ENCODE results near the gene CDR2L. TPM values are rescaled to one million over a fixed set of nuclear protein-coding genes. Genes with fewer than 3 reads are reported as not detected.

The CDR2L gene
- polyA plus RNA-seq, 3 donors = 0.05 TPM; not detected in 2

GRCh38 chr17:75003957-75004355 lies 16.5 kb downstream of the CDR2L start:
- no peak overlapping the region for H3K4me3 Mint-ChIP-seq

DNA sequence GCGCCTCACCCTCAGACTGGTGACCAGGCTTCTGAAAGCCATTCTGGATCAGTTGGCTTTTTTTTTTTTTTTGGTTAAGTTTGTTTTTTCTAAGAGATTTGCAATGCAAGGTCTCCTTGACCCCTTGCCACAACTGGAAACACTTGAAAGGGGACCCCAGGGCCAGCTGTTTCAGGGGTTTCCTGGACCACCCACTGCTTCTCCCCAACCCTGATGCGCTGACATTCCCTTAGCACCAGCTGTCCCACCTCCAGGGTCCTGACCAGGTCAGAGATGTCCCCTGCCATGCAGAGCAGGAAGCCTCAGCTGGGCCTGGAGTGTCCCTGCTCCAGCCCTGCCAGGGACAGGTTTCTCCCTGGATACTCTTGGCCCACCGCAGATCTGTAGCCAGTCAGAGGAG lies 16.9 kb downstream of the CDR2L start:
- Histone ChIP-seq H3K36me3 (replicated peaks in 1 of 2; ENCODE audit: control insufficient read depth in 1 of 2, insufficient read depth in 2 of 2, low read length in 2 of 2) (no peaks in the 10 kb centered on the region), H2AFZ (ENCODE audit: insufficient read depth, low read depth, low read length, poor library complexity, severe bottlenecking) (no peak overlapping the region), H3K27ac (ENCODE audit: low read depth in 1 of 2, low read length in 2 of 2) (no peak overlapping the region), H3K9ac (ENCODE audit: insufficient read depth, low read length, poor library complexity, severe bottlenecking) (no peak overlapping the region), H3K27me3 (ENCODE audit: control insufficient read depth in 2 of 2, insufficient read depth in 2 of 2, low read length in 2 of 2) (no peaks in the 10 kb centered on the region), H4K20me1 (ENCODE audit: insufficient read depth, low read length) (no peaks in the 10 kb centered on the region), H3K9me3 (replicated peaks in 1 of 2; ENCODE audit: control insufficient read depth in 1 of 2, insufficient read depth in 1 of 2, low read length in 2 of 2) (no peaks in the 10 kb centered on the region), H3K4me2 (replicated peaks; ENCODE audit: extremely low read depth, low read length, poor library complexity, severe bottlenecking) (no peak overlapping the region), H3K4me3 (replicated peaks in 1 of 3; ENCODE audit: low read depth in 2 of 3, low read length in 3 of 3) (no peak overlapping the region), H3K4me1 (ENCODE audit: control insufficient read depth in 1 of 2, insufficient read depth in 2 of 2, low read length in 2 of 2) (no peaks in the 10 kb centered on the region), H3K79me2 (ENCODE audit: insufficient read depth, low read length) (no peaks in the 10 kb centered on the region)
- Mint-ChIP-seq H3K27me3 (ENCODE audit: low read depth in 3 of 3) (peaks cover 4 to 6% (median 4%) of the 10 kb centered on the region in 3 donors), H3K4me3 (no peak overlapping the region), H3K36me3 (no peaks in the 10 kb centered on the region), H3K27ac (no peak overlapping the region), H3K9me3 (no peaks in the 10 kb centered on the region), H3K4me1 (peaks cover 5% of the 10 kb centered on the region)
- TF ChIP-seq, protein P1, sequence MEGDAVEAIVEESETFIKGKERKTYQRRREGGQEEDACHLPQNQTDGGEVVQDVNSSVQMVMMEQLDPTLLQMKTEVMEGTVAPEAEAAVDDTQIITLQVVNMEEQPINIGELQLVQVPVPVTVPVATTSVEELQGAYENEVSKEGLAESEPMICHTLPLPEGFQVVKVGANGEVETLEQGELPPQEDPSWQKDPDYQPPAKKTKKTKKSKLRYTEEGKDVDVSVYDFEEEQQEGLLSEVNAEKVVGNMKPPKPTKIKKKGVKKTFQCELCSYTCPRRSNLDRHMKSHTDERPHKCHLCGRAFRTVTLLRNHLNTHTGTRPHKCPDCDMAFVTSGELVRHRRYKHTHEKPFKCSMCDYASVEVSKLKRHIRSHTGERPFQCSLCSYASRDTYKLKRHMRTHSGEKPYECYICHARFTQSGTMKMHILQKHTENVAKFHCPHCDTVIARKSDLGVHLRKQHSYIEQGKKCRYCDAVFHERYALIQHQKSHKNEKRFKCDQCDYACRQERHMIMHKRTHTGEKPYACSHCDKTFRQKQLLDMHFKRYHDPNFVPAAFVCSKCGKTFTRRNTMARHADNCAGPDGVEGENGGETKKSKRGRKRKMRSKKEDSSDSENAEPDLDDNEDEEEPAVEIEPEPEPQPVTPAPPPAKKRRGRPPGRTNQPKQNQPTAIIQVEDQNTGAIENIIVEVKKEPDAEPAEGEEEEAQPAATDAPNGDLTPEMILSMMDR (IDR thresholded peaks at IDR 0.05) = no peak
- no peak for DNase-seq
- WGBS (ENCODE audit: insufficient coverage) = 100% methylated on average over 2 of the region's 3 CpGs
- intact Hi-C loops (cut with micrococcal nuclease) = loop anchor here in 1 of 2 donors (5.0 kb wide), 1 partner anchor 42 kb away; no protein-coding TSS in a partner anchor

More at GRCh38 chr17:75003957-75004355, 16.5 kb downstream of the CDR2L start:
- H3K27me3 ChIP-seq (ENCODE audit: control insufficient read depth in 2 of 2, insufficient read depth in 2 of 2, low read length in 2 of 2) = no peaks in the 10 kb centered on the region
- H3K79me2 ChIP-seq (ENCODE audit: insufficient read depth, low read length) = no peaks in the 10 kb centered on the region
- no peaks in the 10 kb centered on the region for H4K20me1 ChIP-seq (ENCODE audit: insufficient read depth, low read length)
- intact Hi-C loops (cut with micrococcal nuclease) = loop anchor here in 1 of 2 donors (5.0 kb wide), 1 partner anchor 42 kb away; no protein-coding TSS in a partner anchor
- no peak overlapping the region for H3K27ac ChIP-seq (ENCODE audit: low read depth in 1 of 2, low read length in 2 of 2)
- Mint-ChIP-seq H3K36me3 (no peaks in the 10 kb centered on the region), H3K27ac (no peak overlapping the region), H3K4me1 (peaks cover 8% of the 10 kb centered on the region), H3K9me3 (no peaks in the 10 kb centered on the region), H3K27me3 (ENCODE audit: low read depth in 3 of 3) (peaks cover 3 to 6% (median 4%) of the 10 kb centered on the region in 3 donors)
- no peaks in the 10 kb centered on the region for H3K4me1 ChIP-seq (ENCODE audit: control insufficient read depth in 1 of 2, insufficient read depth in 2 of 2, low read length in 2 of 2)
- H3K9ac ChIP-seq (ENCODE audit: insufficient read depth, low read length, poor library complexity, severe bottlenecking) = no peak overlapping the region
- no peak for DNase-seq
- H3K4me2 ChIP-seq (replicated peaks; ENCODE audit: extremely low read depth, low read length, poor library complexity, severe bottlenecking) = no peak overlapping the region
- 95% methylated on average over 16 of the region's 19 CpGs for WGBS (ENCODE audit: insufficient coverage)
- no peak overlapping the region for H2AFZ ChIP-seq (ENCODE audit: insufficient read depth, low read depth, low read length, poor library complexity, severe bottlenecking)
- H3K36me3 ChIP-seq (replicated peaks in 1 of 2; ENCODE audit: control insufficient read depth in 1 of 2, insufficient read depth in 2 of 2, low read length in 2 of 2) = no peaks in the 10 kb centered on the region
- no peak overlapping the region for H3K4me3 ChIP-seq (replicated peaks in 1 of 3; ENCODE audit: low read depth in 2 of 3, low read length in 3 of 3)
- TF ChIP-seq, protein P1 (IDR thresholded peaks at IDR 0.05) = no peak
- H3K9me3 ChIP-seq (replicated peaks in 1 of 2; ENCODE audit: control insufficient read depth in 1 of 2, insufficient read depth in 1 of 2, low read length in 2 of 2) = no peaks in the 10 kb centered on the region

Measured in CD14-positive monocyte (primary cell).